ENCODE results near the gene ATF3. TPM values are rescaled to one million over a fixed set of nuclear protein-coding genes. Genes with fewer than 3 reads are reported as not detected.

ATF3 gene
- total RNA-seq: 10 to 100 TPM; 12.1 to 12.5 TPM

- H3K9me3 Mint-ChIP-seq (ENCODE audit: insufficient read depth): no peaks in the 10 kb centered on the region
- peaks cover 50% of the 10 kb centered on the region for H3K4me1 Mint-ChIP-seq (ENCODE audit: low read depth)
- H3K36me3 Mint-ChIP-seq (ENCODE audit: low read depth): peaks cover 9% of the 10 kb centered on the region
- peak within 1 kb of the TSS; percentile 85 for H3K4me3 Mint-ChIP-seq
- H3K27ac Mint-ChIP-seq: peak within 1 kb of the TSS; percentile 96
- DNase-seq (peak; percentile 97), ATAC-seq (peak; percentile 74)
- CTCF ChIA-PET: interaction anchor here (0.7 to 2.9 kb wide), 5 partner anchors 12 to 173 kb away, joined by 3 to 14 read pairs (median 3); no protein-coding TSS in a partner anchor
- H3K27me3 Mint-ChIP-seq (ENCODE audit: low read depth): peaks cover 38% of the 10 kb centered on the region
- POLR2A ChIA-PET: interaction anchor here (0.6 to 3.4 kb wide), 29 partner anchors 10 to 693 kb away, joined by 3 to 67 read pairs (median 5); partner anchors contain the start of genes DTL, INTS7, NSL1 and TATDN3
Measured at GRCh38 chr1:212608392-212608958, at the start of gene ATF3. ATF3 (plus strand) TSS chr1:212608761; CDS start chr1:212615022, 6,261 bp downstream.

- Mint-ChIP-seq H3K9me3 (ENCODE audit: insufficient read depth) (peaks cover 7% of the 10 kb centered on the region), H3K27me3 (ENCODE audit: low read depth) (peaks cover 31% of the 10 kb centered on the region), H3K4me1 (ENCODE audit: low read depth) (peaks cover 16% of the 10 kb centered on the region), H3K36me3 (ENCODE audit: low read depth) (peaks cover 9% of the 10 kb centered on the region), H3K4me3 (peak overlapping the region; percentile 74), H3K27ac (peak overlapping the region; percentile 95)
- ATAC-seq: no peak
- no peak for DNase-seq
- CTCF ChIA-PET: no interaction called here
- POLR2A ChIA-PET: interaction anchor here (1.1 to 2.3 kb wide), 2 partner anchors 48 kb away, joined by 3 to 14 read pairs; partner anchors contain the start of gene ATF3
Measured at GRCh38 chr1:212559929-212560328, 48.6 kb upstream of the ATF3 start.

- DNase-seq (no peak), ATAC-seq (no peak)
- no peak overlapping the region for H3K4me3 Mint-ChIP-seq
- H3K9me3 Mint-ChIP-seq (ENCODE audit: insufficient read depth): peaks cover 7% of the 10 kb centered on the region
- peaks cover 20% of the 10 kb centered on the region for H3K4me1 Mint-ChIP-seq (ENCODE audit: low read depth)
- ChIA-PET POLR2A (interaction anchor here (1.1 kb wide), 1 partner anchor 47 kb away, joined by 3 read pairs; the partner anchor contains the start of gene ATF3), CTCF (no interaction called here)
- H3K36me3 Mint-ChIP-seq (ENCODE audit: low read depth): peaks cover 9% of the 10 kb centered on the region
- H3K27ac Mint-ChIP-seq: no peak overlapping the region
- H3K27me3 Mint-ChIP-seq (ENCODE audit: low read depth): peaks cover 22% of the 10 kb centered on the region
Measured at GRCh38 chr1:212560933-212561460, 47.6 kb upstream of the ATF3 start.

GRCh38 chr1:212561501-212561931, 47.0 kb upstream of the ATF3 start:
- Mint-ChIP-seq H3K27me3 (ENCODE audit: low read depth) (peaks cover 22% of the 10 kb centered on the region), H3K9me3 (ENCODE audit: insufficient read depth) (peaks cover 7% of the 10 kb centered on the region), H3K27ac (no peak overlapping the region), H3K4me1 (ENCODE audit: low read depth) (peaks cover 24% of the 10 kb centered on the region), H3K36me3 (ENCODE audit: low read depth) (peaks cover 9% of the 10 kb centered on the region), H3K4me3 (no peak overlapping the region)
- ChIA-PET CTCF (no interaction called here), POLR2A (interaction anchor here (0.9 kb wide), 1 partner anchor 47 kb away, joined by 3 read pairs; no protein-coding TSS in a partner anchor)
- ATAC-seq (no peak), DNase-seq (no peak)

GRCh38 chr1:212562771-212563170, 45.8 kb upstream of the ATF3 start:
- Mint-ChIP-seq H3K27me3 (ENCODE audit: low read depth) (peaks cover 9% of the 10 kb centered on the region), H3K27ac (no peak overlapping the region), H3K9me3 (ENCODE audit: insufficient read depth) (peaks cover 3% of the 10 kb centered on the region), H3K36me3 (ENCODE audit: low read depth) (peaks cover 5% of the 10 kb centered on the region), H3K4me1 (ENCODE audit: low read depth) (peaks cover 35% of the 10 kb centered on the region), H3K4me3 (no peak overlapping the region)
- ATAC-seq: no peak
- ChIA-PET POLR2A (no interaction called here), CTCF (interaction anchor here (1.5 kb wide), 1 partner anchor 86 kb away, joined by 5 read pairs; no protein-coding TSS in a partner anchor)
- no peak for DNase-seq

GRCh38 chr1:212565079-212565478, 43.5 kb upstream of the ATF3 start:
- CTCF ChIA-PET: no interaction called here
- Mint-ChIP-seq H3K27me3 (ENCODE audit: low read depth) (peaks cover 12% of the 10 kb centered on the region), H3K36me3 (ENCODE audit: low read depth) (no peaks in the 10 kb centered on the region), H3K27ac (no peak overlapping the region), H3K4me1 (ENCODE audit: low read depth) (peaks cover 22% of the 10 kb centered on the region), H3K9me3 (ENCODE audit: insufficient read depth) (no peaks in the 10 kb centered on the region), H3K4me3 (no peak overlapping the region)
- POLR2A ChIA-PET: no interaction called here
- DNase-seq: no peak
- ATAC-seq: no peak

- Mint-ChIP-seq H3K36me3 (ENCODE audit: low read depth) (no peaks in the 10 kb centered on the region), H3K9me3 (ENCODE audit: insufficient read depth) (no peaks in the 10 kb centered on the region), H3K4me1 (ENCODE audit: low read depth) (peaks cover 22% of the 10 kb centered on the region), H3K4me3 (peak overlapping the region; percentile 85), H3K27ac (peak overlapping the region; percentile 92), H3K27me3 (ENCODE audit: low read depth) (peaks cover 15% of the 10 kb centered on the region)
- DNase-seq (no peak), ATAC-seq (no peak)
- ChIA-PET CTCF (interaction anchor here (1.9 to 3.1 kb wide), 2 partner anchors 88 to 110 kb away, joined by 5 to 17 read pairs; no protein-coding TSS in a partner anchor), POLR2A (interaction anchor here (3.1 kb wide), 1 partner anchor 43 kb away, joined by 20 read pairs; the partner anchor contains the start of gene ATF3)
Measured at GRCh38 chr1:212565571-212566305, 42.8 kb upstream of the ATF3 start.

- H3K27ac Mint-ChIP-seq: peak overlapping the region; percentile 92
- peaks cover 15% of the 10 kb centered on the region for H3K27me3 Mint-ChIP-seq (ENCODE audit: low read depth)
- H3K36me3 Mint-ChIP-seq (ENCODE audit: low read depth): no peaks in the 10 kb centered on the region
- H3K9me3 Mint-ChIP-seq (ENCODE audit: insufficient read depth): no peaks in the 10 kb centered on the region
- POLR2A ChIA-PET: interaction anchor here (0.7 to 3.1 kb wide), 4 partner anchors 8 to 42 kb away, joined by 4 to 20 read pairs (median 6); partner anchors contain the start of gene ATF3
- H3K4me3 Mint-ChIP-seq: peak overlapping the region; percentile 85
- peaks cover 22% of the 10 kb centered on the region for H3K4me1 Mint-ChIP-seq (ENCODE audit: low read depth)
- DNase-seq (peak; percentile 64), ATAC-seq (peak; percentile 99)
- CTCF ChIA-PET: interaction anchor here (0.8 to 3.1 kb wide), 6 partner anchors 16 to 531 kb away, joined by 3 to 17 read pairs (median 5); partner anchors contain the start of genes DTL and INTS7
Measured at GRCh38 chr1:212566522-212567479, 41.8 kb upstream of the ATF3 start.

GRCh38 chr1:212567638-212568037, 40.9 kb upstream of the ATF3 start:
- DNase-seq (no peak), ATAC-seq (no peak)
- Mint-ChIP-seq H3K9me3 (ENCODE audit: insufficient read depth) (no peaks in the 10 kb centered on the region), H3K36me3 (ENCODE audit: low read depth) (no peaks in the 10 kb centered on the region), H3K27ac (no peak overlapping the region), H3K27me3 (ENCODE audit: low read depth) (peaks cover 12% of the 10 kb centered on the region), H3K4me1 (ENCODE audit: low read depth) (peaks cover 22% of the 10 kb centered on the region), H3K4me3 (peak overlapping the region; percentile 85)
- ChIA-PET CTCF (interaction anchor here (0.6 to 3.1 kb wide), 8 partner anchors 15 to 532 kb away, joined by 3 to 17 read pairs (median 4); partner anchors contain the start of genes DTL and INTS7), POLR2A (interaction anchor here (0.9 to 3.1 kb wide), 3 partner anchors 9 to 41 kb away, joined by 5 to 20 read pairs (median 6); partner anchors contain the start of gene ATF3)

GRCh38 chr1:212568978-212569537, 39.5 kb upstream of the ATF3 start:
- Mint-ChIP-seq H3K27ac (no peak overlapping the region), H3K9me3 (ENCODE audit: insufficient read depth) (no peaks in the 10 kb centered on the region), H3K27me3 (ENCODE audit: low read depth) (peaks cover 10% of the 10 kb centered on the region), H3K4me3 (no peak overlapping the region), H3K36me3 (ENCODE audit: low read depth) (no peaks in the 10 kb centered on the region), H3K4me1 (ENCODE audit: low read depth) (peaks cover 22% of the 10 kb centered on the region)
- POLR2A ChIA-PET: interaction anchor here (0.8 kb wide), 1 partner anchor 39 kb away, joined by 3 read pairs; the partner anchor contains the start of gene ATF3
- CTCF ChIA-PET: interaction anchor here (0.6 kb wide), 1 partner anchor 215 kb away, joined by 3 read pairs; no protein-coding TSS in a partner anchor
- ATAC-seq (no peak), DNase-seq (no peak)
